ENCODE measurements around the gene DGKK. TPM values are rescaled to one million over a fixed set of nuclear protein-coding genes. Genes with fewer than 3 reads are reported as not detected.

The DGKK gene
- total and polyA plus RNA-seq, 2 of the 13 experiments (the other 11 are each of a cell fraction or from before 2014, with no cell fraction given): 11.0 to 24.0 TPM

DNA sequence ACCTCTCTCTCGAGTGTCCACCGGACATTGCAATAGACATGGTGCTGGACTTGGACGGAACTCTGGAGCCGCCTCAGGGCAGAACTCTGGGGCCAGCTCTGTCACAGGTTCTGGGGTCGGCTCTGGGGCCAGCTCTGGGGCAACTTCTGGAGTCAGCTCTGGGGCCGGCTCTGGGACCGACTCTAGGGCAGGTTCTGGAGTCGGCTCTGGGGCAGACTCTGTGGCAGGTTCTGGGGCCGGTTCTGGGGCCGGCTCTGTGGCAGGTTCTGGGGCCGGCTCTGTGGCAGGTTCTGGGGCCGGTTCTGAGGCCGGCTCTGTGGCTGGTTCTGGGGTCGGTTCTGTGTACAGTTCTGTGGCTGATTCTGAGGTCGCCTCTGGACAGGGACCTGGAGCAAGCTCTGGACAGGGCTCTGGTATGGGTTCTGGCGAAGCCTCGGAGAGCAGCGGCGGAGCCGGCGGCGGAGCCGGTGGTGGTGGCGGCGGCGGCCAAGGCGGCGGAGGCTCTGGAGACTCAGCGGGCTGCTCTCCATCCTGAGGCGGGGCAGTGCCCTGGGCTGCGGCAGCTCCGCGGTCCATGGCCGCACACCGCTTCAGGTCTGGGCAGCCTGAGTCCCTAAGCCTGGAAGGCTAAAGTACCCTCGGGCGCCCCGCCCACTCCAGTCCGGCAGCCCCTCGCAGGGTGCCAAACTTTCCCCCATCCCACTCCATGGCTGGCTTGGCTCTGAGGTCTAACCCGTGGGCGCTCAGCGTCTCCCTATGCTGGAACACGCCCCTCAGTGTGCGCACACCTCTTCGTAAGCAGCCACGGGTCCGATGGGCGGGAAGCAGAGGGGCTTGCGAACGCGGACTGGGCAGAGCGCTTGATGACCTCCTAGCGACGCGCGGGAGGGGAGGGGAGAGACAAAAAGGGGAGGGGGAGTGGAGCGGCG lies at the start of gene DGKK (continued):
- TF ChIP-seq, protein P1, sequence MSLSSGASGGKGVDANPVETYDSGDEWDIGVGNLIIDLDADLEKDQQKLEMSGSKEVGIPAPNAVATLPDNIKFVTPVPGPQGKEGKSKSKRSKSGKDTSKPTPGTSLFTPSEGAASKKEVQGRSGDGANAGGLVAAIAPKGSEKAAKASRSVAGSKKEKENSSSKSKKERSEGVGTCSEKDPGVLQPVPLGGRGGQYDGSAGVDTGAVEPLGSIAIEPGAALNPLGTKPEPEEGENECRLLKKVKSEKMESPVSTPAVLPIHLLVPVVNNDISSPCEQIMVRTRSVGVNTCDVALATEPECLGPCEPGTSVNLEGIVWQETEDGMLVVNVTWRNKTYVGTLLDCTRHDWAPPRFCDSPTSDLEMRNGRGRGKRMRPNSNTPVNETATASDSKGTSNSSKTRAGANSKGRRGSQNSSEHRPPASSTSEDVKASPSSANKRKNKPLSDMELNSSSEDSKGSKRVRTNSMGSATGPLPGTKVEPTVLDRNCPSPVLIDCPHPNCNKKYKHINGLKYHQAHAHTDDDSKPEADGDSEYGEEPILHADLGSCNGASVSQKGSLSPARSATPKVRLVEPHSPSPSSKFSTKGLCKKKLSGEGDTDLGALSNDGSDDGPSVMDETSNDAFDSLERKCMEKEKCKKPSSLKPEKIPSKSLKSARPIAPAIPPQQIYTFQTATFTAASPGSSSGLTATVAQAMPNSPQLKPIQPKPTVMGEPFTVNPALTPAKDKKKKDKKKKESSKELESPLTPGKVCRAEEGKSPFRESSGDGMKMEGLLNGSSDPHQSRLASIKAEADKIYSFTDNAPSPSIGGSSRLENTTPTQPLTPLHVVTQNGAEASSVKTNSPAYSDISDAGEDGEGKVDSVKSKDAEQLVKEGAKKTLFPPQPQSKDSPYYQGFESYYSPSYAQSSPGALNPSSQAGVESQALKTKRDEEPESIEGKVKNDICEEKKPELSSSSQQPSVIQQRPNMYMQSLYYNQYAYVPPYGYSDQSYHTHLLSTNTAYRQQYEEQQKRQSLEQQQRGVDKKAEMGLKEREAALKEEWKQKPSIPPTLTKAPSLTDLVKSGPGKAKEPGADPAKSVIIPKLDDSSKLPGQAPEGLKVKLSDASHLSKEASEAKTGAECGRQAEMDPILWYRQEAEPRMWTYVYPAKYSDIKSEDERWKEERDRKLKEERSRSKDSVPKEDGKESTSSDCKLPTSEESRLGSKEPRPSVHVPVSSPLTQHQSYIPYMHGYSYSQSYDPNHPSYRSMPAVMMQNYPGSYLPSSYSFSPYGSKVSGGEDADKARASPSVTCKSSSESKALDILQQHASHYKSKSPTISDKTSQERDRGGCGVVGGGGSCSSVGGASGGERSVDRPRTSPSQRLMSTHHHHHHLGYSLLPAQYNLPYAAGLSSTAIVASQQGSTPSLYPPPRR (CRISPR knock-in tag; IDR thresholded peaks at IDR 0.05; ENCODE audit: borderline replicate concordance): no peak
- TF ChIP-seq SCMH1 (CRISPR knock-in tag; IDR thresholded peaks at IDR 0.05; ENCODE audit: borderline replicate concordance): no peak
- TF ChIP-seq ZMYM3 (CRISPR knock-in tag; IDR thresholded peaks at IDR 0.05): no peak
- TF ChIP-seq POLR2A (IDR thresholded peaks at IDR 0.05; ENCODE audit: insufficient read depth in 1 of 2, low read depth in 2 of 2, low read length in 2 of 2): peak in 1 of 2 experiments; percentile 48; a peak in 2 of 4 replicates
- no peak for TF ChIP-seq ZNF713 (CRISPR knock-in tag; IDR thresholded peaks at IDR 0.05)
- TF ChIP-seq, protein P2, sequence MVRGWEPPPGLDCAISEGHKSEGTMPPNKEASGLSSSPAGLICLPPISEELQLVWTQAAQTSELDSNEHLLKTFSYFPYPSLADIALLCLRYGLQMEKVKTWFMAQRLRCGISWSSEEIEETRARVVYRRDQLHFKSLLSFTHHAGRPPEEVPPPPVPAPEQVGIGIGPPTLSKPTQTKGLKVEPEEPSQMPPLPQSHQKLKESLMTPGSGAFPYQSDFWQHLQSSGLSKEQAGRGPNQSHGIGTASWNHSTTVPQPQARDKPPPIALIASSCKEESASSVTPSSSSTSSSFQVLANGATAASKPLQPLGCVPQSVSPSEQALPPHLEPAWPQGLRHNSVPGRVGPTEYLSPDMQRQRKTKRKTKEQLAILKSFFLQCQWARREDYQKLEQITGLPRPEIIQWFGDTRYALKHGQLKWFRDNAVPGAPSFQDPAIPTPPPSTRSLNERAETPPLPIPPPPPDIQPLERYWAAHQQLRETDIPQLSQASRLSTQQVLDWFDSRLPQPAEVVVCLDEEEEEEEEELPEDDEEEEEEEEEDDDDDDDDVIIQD (CRISPR knock-in tag; IDR thresholded peaks at IDR 0.05; ENCODE audit: low read depth): no peak
- no peak for TF ChIP-seq TBX3 (IDR thresholded peaks at IDR 0.05; ENCODE audit: borderline replicate concordance)
- TF ChIP-seq ZBTB1 (CRISPR knock-in tag; IDR thresholded peaks at IDR 0.05; ENCODE audit: borderline replicate concordance): no peak
- no peak for TF ChIP-seq SOX13 (IDR thresholded peaks at IDR 0.05)
- no peak for TF ChIP-seq SOX13 (CRISPR knock-in tag; conservative IDR thresholded peaks at IDR 0.05 in 1 of 2, IDR thresholded peaks at IDR 0.05 in 1 of 2)
- TF ChIP-seq SIN3B (IDR thresholded peaks at IDR 0.05; ENCODE audit: low read length): no peak
